ENCODE results near the gene COL4A1. TPM values are rescaled to one million over a fixed set of nuclear protein-coding genes. Genes with fewer than 3 reads are reported as not detected.

The COL4A1 gene
- total RNA-seq, 1 experiment from 2014 or later, result 4.8 TPM

DNA sequence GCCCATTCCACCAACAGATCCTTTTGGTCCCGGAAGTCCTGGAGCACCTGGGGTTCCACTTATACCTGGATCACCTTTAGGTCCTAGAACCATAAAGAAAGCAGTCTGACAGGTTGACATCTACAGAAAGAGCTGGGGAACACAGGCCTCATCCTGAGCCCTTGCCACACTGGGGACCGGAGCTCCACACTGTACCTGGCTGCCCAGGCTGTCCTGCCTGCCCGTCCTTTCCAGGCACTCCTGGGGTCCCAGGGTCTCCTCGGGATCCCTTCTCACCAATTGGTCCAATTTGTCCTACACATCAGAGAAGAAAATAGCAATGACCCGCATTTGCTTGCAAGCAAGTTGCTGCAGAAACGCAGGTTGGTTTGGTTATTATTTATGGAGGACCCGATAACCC lies 130.5 kb downstream of the COL4A1 start:
- Mint-ChIP-seq H3K27ac (ENCODE audit: unreplicated experiment) (no peak overlapping the region), H3K4me1 (ENCODE audit: low read depth, unreplicated experiment) (peaks cover 2% of the 10 kb centered on the region), H3K9me3 (ENCODE audit: unreplicated experiment) (peaks cover 23% of the 10 kb centered on the region), H3K27me3 (ENCODE audit: insufficient read depth, unreplicated experiment) (no peaks in the 10 kb centered on the region), H3K4me3 (ENCODE audit: unreplicated experiment) (no peak overlapping the region), H3K36me3 (ENCODE audit: insufficient read depth, unreplicated experiment) (peaks cover 11% of the 10 kb centered on the region)
- no TSS peak for BruUV-seq (replicated peaks)
- intact Hi-C loops (cut with micrococcal nuclease; ENCODE audit: unreplicated experiment), result no loop called here
- TF ChIP-seq, protein P1, sequence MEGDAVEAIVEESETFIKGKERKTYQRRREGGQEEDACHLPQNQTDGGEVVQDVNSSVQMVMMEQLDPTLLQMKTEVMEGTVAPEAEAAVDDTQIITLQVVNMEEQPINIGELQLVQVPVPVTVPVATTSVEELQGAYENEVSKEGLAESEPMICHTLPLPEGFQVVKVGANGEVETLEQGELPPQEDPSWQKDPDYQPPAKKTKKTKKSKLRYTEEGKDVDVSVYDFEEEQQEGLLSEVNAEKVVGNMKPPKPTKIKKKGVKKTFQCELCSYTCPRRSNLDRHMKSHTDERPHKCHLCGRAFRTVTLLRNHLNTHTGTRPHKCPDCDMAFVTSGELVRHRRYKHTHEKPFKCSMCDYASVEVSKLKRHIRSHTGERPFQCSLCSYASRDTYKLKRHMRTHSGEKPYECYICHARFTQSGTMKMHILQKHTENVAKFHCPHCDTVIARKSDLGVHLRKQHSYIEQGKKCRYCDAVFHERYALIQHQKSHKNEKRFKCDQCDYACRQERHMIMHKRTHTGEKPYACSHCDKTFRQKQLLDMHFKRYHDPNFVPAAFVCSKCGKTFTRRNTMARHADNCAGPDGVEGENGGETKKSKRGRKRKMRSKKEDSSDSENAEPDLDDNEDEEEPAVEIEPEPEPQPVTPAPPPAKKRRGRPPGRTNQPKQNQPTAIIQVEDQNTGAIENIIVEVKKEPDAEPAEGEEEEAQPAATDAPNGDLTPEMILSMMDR (IDR thresholded peaks at IDR 0.05; ENCODE audit: insufficient read depth in 1 of 2, low read depth in 1 of 2, low read length in 1 of 2, severe bottlenecking in 1 of 2, unreplicated experiment in 1 of 2), result no peak
- H3K4me3 ChIP-seq (ENCODE audit: low read depth, low read length), result no peak overlapping the region
- ChIA-PET CTCF (no interaction called here), POLR2A (no interaction called here)
- H3K9me3 ChIP-seq, result peaks cover 8% of the 10 kb centered on the region; the same call in 1 of the 2 replicates
- H3K27me3 ChIP-seq (replicated peaks; ENCODE audit: control insufficient read depth, insufficient read depth, low read length), result no peaks in the 10 kb centered on the region
- DNase-seq, result no peak
- no peaks in the 10 kb centered on the region for H3K4me1 ChIP-seq
- H3K36me3 ChIP-seq (ENCODE audit: control insufficient read depth, insufficient read depth, low read length), result no peaks in the 10 kb centered on the region

- no peaks in the 10 kb centered on the region for H3K27me3 ChIP-seq (replicated peaks; ENCODE audit: control insufficient read depth, insufficient read depth, low read length)
- Mint-ChIP-seq H3K4me3 (ENCODE audit: unreplicated experiment) (no peak overlapping the region), H3K27ac (ENCODE audit: unreplicated experiment) (no peak overlapping the region), H3K36me3 (ENCODE audit: insufficient read depth, unreplicated experiment) (peaks cover 8% of the 10 kb centered on the region), H3K27me3 (ENCODE audit: insufficient read depth, unreplicated experiment) (no peaks in the 10 kb centered on the region), H3K9me3 (ENCODE audit: unreplicated experiment) (peaks cover 18% of the 10 kb centered on the region), H3K4me1 (ENCODE audit: low read depth, unreplicated experiment) (no peaks in the 10 kb centered on the region)
- H3K36me3 ChIP-seq (ENCODE audit: control insufficient read depth, insufficient read depth, low read length), result no peaks in the 10 kb centered on the region
- no peak for DNase-seq
- H3K4me1 ChIP-seq, result no peaks in the 10 kb centered on the region
- POLR2A ChIA-PET, result no interaction called here
- no TSS peak for BruUV-seq (replicated peaks)
- TF ChIP-seq, protein P1 (IDR thresholded peaks at IDR 0.05; ENCODE audit: insufficient read depth in 1 of 2, low read depth in 1 of 2, low read length in 1 of 2, severe bottlenecking in 1 of 2, unreplicated experiment in 1 of 2), result no peak
- intact Hi-C loops (cut with micrococcal nuclease; ENCODE audit: unreplicated experiment), result no loop called here
- CTCF ChIA-PET, result no interaction called here
- no peak overlapping the region for H3K4me3 ChIP-seq (ENCODE audit: low read depth, low read length)
- peaks cover 8% of the 10 kb centered on the region; the same call in 1 of the 2 replicates for H3K9me3 ChIP-seq
Observed at GRCh38 chr13:110173247-110173818, 133.6 kb downstream of the COL4A1 start.

DNA sequence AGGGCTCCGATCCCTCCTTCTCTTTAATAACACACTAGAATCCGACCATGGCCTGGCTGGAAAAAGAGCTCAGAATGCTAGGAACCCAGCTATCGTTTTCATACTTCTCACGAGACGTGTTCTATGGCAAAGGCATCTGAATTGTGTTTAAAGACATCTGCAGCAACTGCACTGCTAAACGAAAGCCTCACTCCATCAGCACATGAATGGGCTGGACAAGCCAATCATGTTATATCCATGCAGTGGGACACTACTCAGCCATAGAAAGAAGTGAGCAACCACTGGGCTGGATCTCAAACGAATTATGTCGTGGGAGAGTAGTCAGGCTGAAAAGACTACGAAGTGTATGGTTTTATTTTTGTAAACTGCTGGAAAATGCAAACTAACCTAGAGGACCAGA lies 136.1 kb downstream of the COL4A1 start:
- H3K36me3 Mint-ChIP-seq (ENCODE audit: insufficient read depth, unreplicated experiment), result peaks cover 8% of the 10 kb centered on the region
- no peaks in the 10 kb centered on the region for H3K4me1 ChIP-seq
- H3K36me3 ChIP-seq (ENCODE audit: control insufficient read depth, insufficient read depth, low read length), result no peaks in the 10 kb centered on the region
- CTCF ChIA-PET, result no interaction called here
- intact Hi-C loops (cut with micrococcal nuclease; ENCODE audit: unreplicated experiment), result no loop called here
- H3K4me1 Mint-ChIP-seq (ENCODE audit: low read depth, unreplicated experiment), result no peaks in the 10 kb centered on the region
- peaks cover 18% of the 10 kb centered on the region for H3K9me3 Mint-ChIP-seq (ENCODE audit: unreplicated experiment)
- no peaks in the 10 kb centered on the region for H3K27me3 Mint-ChIP-seq (ENCODE audit: insufficient read depth, unreplicated experiment)
- peaks cover 8% of the 10 kb centered on the region; the same call in 1 of the 2 replicates for H3K9me3 ChIP-seq
- no TSS peak for BruUV-seq (replicated peaks)
- no peak overlapping the region for H3K27ac Mint-ChIP-seq (ENCODE audit: unreplicated experiment)
- TF ChIP-seq, protein P1 (IDR thresholded peaks at IDR 0.05; ENCODE audit: insufficient read depth in 1 of 2, low read depth in 1 of 2, low read length in 1 of 2, severe bottlenecking in 1 of 2, unreplicated experiment in 1 of 2), result no peak
- POLR2A ChIA-PET, result no interaction called here
- no peak for DNase-seq
- no peak overlapping the region for H3K4me3 Mint-ChIP-seq (ENCODE audit: unreplicated experiment)
- no peaks in the 10 kb centered on the region for H3K27me3 ChIP-seq (replicated peaks; ENCODE audit: control insufficient read depth, insufficient read depth, low read length)
- H3K4me3 ChIP-seq (ENCODE audit: low read depth, low read length), result no peak overlapping the region
